Endothelial cell of umbilical vein (primary cell): ENCODE results near the gene RBKS.
A peak's percentile ranks its signal among the peaks of the same experiment; 100 is the strongest.

Experiments
- CTCF ChIP-seq, 2 donors: IDR thresholded peaks; 1 replicate in 1 of 2; 2 replicates in 1 of 2; pipeline ENCODE4 v1.5.1; 2011; ENCODE audit warnings: low read length in 2 of 2, mild to moderate bottlenecking in 2 of 2, moderate library complexity in 2 of 2, control low read depth in 1 of 2, inconsistent platforms in 1 of 2, low read depth in 1 of 2; ENCODE audit not compliant: insufficient read depth in 1 of 2; ENCODE audit errors: extremely low read depth in 1 of 2
- GATA2 ChIP-seq: IDR thresholded peaks from 2 replicates; pipeline ENCODE4 v1.7.0; 2011; ENCODE audit warnings: low read depth, mild to moderate bottlenecking, moderate library complexity, mixed read lengths, low read length; ENCODE audit not compliant: insufficient read length, insufficient read depth
- JUN ChIP-seq: IDR thresholded peaks from 2 replicates; pipeline ENCODE4 v1.6.1; 2011; ENCODE audit warnings: borderline replicate concordance, low read depth; ENCODE audit not compliant: insufficient read length, insufficient read depth
- MAX ChIP-seq: IDR thresholded peaks from 2 replicates; pipeline ENCODE4 v1.6.1; 2011; ENCODE audit not compliant: insufficient read depth, insufficient read length
- MYC ChIP-seq: IDR thresholded peaks from one replicate; pipeline ENCODE4 v1.6.1; 2011; ENCODE audit warnings: mild to moderate bottlenecking, low read depth, low read length
- POLR2A ChIP-seq: IDR thresholded peaks from 2 replicates; pipeline ENCODE4 v1.6.1; 2012; ENCODE audit warnings: low read depth, mild to moderate bottlenecking, control low read depth, low read length
- POLR2AphosphoS5 ChIP-seq: IDR thresholded peaks from 2 replicates; pipeline ENCODE4 v1.6.1; 2012; ENCODE audit warnings: low read depth, mild to moderate bottlenecking, control low read depth, low read length, moderate library complexity; ENCODE audit not compliant: insufficient read depth

GRCh38 chr2:27857417-27858172 is 32.6 kb downstream of the RBKS start:
- TF ChIP-seq POLR2AphosphoS5 (no peak), CTCF (IDR thresholded peaks at IDR 0.05; ENCODE audit: extremely low read depth in 1 of 2, insufficient read depth in 1 of 2, low read depth in 1 of 2, low read length in 2 of 2) (no peak), MYC (no peak), MAX (no peak), POLR2A (no peak), GATA2 (no peak), JUN (peak; percentile 34)
